C4-2B (cell line): ENCODE results near the gene PIWIL4.

Source experiments
- H3K27ac ChIP-seq: fragments of 450-650 bp; 2 replicates; pipeline ENCODE4 v1.5.1; 2017
- ZFX ChIP-seq: fragments of 450-650 bp; IDR thresholded peaks from 2 replicates; pipeline ENCODE4 v1.6.1; 2017
- TF ChIP-seq, protein P1 (sequence below): fragments of 450-650 bp; conservative IDR thresholded peaks from 2 replicates; pipeline ENCODE4 v1.5.1; 2017; ENCODE audit warnings: mild to moderate bottlenecking

The PIWIL4 gene

DNA sequence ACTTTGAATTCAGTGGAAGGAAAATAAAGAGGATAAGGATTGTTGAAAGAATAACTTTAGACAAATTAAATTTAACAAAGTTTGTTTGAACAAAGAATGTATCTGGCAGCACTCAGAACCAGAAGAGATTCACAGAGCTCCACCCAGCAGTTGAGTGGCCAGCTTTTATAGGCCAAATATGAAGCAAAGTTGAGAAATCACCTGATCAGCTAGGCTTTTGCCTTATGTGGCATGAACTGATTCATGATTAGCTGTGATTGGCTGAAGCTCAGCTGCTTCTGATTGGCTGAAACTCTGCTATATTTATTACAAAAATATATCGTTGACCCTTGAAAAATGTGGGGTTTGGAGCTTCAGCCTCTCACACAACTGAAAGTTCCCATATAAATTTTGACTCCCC lies 62.6 kb downstream of the PIWIL4 start:
- TF ChIP-seq, protein P1, sequence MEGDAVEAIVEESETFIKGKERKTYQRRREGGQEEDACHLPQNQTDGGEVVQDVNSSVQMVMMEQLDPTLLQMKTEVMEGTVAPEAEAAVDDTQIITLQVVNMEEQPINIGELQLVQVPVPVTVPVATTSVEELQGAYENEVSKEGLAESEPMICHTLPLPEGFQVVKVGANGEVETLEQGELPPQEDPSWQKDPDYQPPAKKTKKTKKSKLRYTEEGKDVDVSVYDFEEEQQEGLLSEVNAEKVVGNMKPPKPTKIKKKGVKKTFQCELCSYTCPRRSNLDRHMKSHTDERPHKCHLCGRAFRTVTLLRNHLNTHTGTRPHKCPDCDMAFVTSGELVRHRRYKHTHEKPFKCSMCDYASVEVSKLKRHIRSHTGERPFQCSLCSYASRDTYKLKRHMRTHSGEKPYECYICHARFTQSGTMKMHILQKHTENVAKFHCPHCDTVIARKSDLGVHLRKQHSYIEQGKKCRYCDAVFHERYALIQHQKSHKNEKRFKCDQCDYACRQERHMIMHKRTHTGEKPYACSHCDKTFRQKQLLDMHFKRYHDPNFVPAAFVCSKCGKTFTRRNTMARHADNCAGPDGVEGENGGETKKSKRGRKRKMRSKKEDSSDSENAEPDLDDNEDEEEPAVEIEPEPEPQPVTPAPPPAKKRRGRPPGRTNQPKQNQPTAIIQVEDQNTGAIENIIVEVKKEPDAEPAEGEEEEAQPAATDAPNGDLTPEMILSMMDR: no peak
- H3K27ac ChIP-seq: no peak overlapping the region

DNA sequence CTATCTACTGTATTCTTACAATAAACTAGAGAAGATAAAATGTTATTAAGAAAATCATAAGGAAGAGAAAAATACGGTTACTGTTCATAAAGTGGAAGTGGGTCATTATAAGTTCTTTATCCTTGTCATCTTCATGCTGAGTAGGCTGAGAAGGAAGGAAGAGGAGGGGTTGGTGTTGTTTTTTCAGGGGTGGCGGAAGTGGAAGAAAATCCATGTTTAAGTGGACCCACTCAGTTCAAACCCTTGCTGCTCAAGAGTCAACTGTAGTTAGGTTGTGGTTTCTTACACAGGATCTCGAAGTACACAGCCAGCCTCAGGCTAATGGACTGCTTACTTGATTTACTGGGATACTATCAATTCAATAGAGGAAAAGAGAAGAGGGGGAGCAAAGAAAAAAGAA lies 63.1 kb downstream of the PIWIL4 start:
- TF ChIP-seq, protein P1: no peak
- TF ChIP-seq ZFX: no peak

DNA sequence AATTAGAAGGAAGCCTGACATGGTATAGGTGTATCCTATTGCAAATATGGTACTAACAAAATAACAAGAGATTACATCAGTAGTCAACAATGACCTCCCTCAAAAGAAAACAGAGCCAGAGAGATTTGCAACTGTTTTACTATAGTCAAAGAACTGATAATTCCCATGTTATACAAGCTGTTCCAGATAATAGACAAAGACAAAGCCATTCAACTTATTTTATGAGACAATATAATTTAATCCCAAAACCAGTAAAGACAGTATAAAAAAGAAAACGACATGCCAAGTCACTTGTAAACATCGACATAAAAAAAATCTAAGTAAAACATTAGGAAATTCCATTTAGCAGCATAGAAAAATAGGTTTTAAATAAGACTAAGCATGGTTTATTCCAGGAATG lies 65.2 kb downstream of the PIWIL4 start:
- no peak overlapping the region for H3K27ac ChIP-seq
- TF ChIP-seq, protein P1: no peak
- no peak for TF ChIP-seq ZFX

More for the DNA sequence above, 63.1 kb downstream of the PIWIL4 start:
- H3K27ac ChIP-seq: no peak overlapping the region

DNA sequence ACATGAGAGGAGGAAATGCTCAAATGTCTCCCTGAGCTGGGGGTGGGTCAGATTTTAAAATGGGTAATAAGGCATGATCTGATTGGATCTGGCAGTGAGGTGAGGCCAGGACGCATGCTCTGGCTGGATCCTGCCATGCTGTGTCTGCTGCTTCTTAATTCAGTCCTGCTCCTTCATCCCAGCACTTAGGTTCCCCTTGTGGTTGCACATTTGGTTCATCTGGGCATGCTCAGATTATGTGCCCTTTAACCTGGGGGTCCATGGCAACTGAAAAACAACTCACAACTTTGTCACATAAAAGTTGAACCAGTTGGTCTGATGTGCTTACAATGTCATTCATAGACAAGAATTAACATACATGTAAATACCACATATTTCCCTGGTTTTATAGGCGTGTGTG lies 67.9 kb downstream of the PIWIL4 start:
- H3K27ac ChIP-seq: no peak overlapping the region
- TF ChIP-seq, protein P1: no peak
- no peak for TF ChIP-seq ZFX

DNA sequence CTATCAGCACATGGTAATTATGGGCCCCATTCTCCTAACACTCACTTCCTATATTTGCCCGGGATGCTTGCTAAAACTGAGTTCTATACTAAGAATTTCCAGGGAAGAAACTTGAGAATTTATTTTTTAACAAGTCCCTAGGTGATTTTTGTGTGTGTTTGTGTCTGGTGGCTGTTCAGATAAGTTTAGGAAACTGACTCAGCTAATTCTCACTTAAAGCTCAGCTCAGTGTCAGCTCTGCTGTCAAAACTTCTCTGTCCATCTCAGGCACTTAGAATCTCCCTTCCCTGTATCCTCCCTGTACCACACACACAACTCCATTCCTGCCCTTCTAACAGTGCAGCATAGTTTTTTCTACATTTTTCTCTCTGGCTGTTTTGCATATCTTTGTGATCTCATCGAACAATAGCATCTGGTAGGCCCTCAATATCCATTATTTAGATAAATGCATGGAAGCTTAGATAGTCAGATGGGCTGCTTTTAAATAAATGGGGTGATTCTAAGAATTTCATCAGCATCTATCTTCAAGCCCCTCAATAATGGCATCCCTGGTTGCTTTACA lies 69.3 kb downstream of the PIWIL4 start:
- TF ChIP-seq, protein P1: no peak
- TF ChIP-seq ZFX: no peak
- H3K27ac ChIP-seq: no peak overlapping the region

DNA sequence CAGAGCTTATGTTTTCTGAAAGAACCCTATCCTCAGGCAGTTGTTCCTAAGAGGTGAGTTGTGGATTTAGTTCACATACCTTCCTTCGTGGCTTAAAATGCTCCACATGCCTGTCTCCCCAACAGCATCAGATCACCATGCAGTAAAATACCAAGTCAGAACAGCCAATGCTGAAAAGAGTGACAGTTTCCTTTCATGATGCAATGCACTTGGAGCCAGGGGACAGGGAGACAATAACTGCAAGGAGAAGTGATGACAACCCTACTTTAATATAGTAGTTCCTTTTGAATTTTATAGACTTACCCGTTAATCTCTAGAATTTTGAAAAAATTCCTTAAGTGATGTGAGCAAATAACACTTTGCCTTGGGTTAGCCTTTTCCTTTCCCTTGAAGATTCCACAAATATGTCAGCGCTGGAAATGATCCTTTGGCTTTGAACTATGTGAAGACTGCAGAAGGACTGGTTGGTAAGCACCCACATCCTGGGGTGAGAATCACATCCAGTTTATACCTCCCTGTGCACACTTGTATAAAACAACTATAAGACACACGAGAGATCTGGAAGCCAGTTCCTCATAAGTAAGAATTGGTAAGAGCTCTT lies 71.2 kb downstream of the PIWIL4 start:
- no peak overlapping the region for H3K27ac ChIP-seq

DNA sequence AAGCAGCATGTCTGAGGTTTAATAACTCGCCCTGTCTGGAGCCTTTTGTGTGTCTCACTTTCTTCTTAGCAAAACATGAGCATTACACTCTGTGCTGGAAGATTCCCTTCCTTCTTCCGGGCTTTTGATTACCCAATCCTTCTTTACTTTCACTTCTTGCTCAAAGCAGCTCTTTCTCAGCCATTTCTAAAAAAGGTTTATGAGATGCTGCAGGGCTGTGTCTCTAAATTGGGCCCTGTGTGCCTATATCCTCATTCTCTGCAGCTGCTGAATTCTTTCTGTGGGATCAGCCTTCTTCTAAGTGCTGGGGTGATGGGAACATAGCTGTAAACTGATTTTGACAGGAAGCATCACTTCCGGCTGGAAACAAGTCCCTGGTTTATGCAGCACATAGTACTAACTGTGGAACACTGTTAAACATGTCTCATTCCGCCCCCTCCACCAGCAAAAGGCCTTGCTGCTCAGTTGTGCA lies 71.8 kb downstream of the PIWIL4 start:
- no peak for TF ChIP-seq ZFX
- TF ChIP-seq, protein P1: no peak
- H3K27ac ChIP-seq: no peak overlapping the region

More for the DNA sequence above, 71.2 kb downstream of the PIWIL4 start:
- TF ChIP-seq, protein P1: no peak
- no peak for TF ChIP-seq ZFX
